ENCODE results near the gene MAPRE2. TPM values are rescaled to one million over a fixed set of nuclear protein-coding genes. Genes with fewer than 3 reads are reported as not detected.

MAPRE2 gene
- total and polyA plus RNA-seq, 2 of the 13 experiments (the other 11 are each of a cell fraction or from before 2014, with no cell fraction given): 34.5 to 67.9 TPM

DNA sequence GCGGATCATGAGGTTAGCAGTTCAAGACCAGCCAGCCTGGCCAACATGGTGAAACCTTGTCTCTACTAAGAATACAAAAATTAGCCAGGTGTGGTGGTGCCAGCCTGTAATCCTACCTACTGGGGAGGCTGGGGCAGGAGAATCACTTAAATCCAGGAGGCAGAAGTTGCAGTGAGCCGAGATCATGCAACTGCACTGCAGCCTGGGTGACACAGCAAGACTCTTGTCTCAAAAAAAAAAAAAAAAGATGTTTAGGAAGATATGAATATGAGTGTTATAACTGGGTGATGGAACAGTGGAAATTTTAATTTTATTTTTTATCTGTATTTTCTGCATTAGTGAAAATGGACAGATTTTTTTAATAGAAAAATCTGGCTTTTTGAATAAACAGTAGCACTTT lies 14.5 kb downstream of the MAPRE2 start:
- H3K27ac ChIP-seq (ENCODE audit: extremely low read length, insufficient read depth, low read length): no peak overlapping the region
- peaks cover 34% of the 10 kb centered on the region for H3K4me1 ChIP-seq (ENCODE audit: insufficient read depth, low read length)
- peaks cover 63% of the 10 kb centered on the region for H3K79me2 ChIP-seq (ENCODE audit: insufficient read depth, low read length)
- ATAC-seq (no peak), FAIRE-seq (no peak), DNase-seq (ENCODE audit: low spot score) (no peak)
- peaks cover 0 to 1% of the 10 kb centered on the region in 2 experiments; a peak in 1 of 5 replicates for H3K36me3 ChIP-seq (replicated peaks in 1 of 2; ENCODE audit: control insufficient read depth in 1 of 2, insufficient read depth in 2 of 2, low read length in 2 of 2)
- no peak overlapping the region for H3K4me2 ChIP-seq (ENCODE audit: low read depth, low read length)
- no peak overlapping the region for H3K9ac ChIP-seq (ENCODE audit: insufficient read depth, low read depth, low read length)
- no peaks in the 10 kb centered on the region for H3K27me3 ChIP-seq (ENCODE audit: control insufficient read depth in 1 of 2, insufficient read depth in 2 of 2, low read length in 2 of 2)
- intact Hi-C loops (cut with micrococcal nuclease; ENCODE audit: unreplicated experiment): no loop called here
- no TSS peak for BruUV-seq (replicated peaks)
- no peak overlapping the region for H3K4me3 ChIP-seq (replicated peaks in 1 of 3; ENCODE audit: insufficient read depth in 1 of 3, low read depth in 2 of 3, low read length in 3 of 3)
- H3K9me3 ChIP-seq (ENCODE audit: low read length): no peaks in the 10 kb centered on the region
- in situ Hi-C loops (cut with HindIII; ENCODE audit: extremely low pct_ligation_motif_present, low pct_unique_long_range_greater_than_20kb): no loop called here
- no peak for TF ChIP-seq HNF4A (CRISPR knock-in tag; IDR thresholded peaks at IDR 0.05)
- TF ChIP-seq ZNF124 (CRISPR knock-in tag; IDR thresholded peaks at IDR 0.05): no peak
- TF ChIP-seq, protein P1, sequence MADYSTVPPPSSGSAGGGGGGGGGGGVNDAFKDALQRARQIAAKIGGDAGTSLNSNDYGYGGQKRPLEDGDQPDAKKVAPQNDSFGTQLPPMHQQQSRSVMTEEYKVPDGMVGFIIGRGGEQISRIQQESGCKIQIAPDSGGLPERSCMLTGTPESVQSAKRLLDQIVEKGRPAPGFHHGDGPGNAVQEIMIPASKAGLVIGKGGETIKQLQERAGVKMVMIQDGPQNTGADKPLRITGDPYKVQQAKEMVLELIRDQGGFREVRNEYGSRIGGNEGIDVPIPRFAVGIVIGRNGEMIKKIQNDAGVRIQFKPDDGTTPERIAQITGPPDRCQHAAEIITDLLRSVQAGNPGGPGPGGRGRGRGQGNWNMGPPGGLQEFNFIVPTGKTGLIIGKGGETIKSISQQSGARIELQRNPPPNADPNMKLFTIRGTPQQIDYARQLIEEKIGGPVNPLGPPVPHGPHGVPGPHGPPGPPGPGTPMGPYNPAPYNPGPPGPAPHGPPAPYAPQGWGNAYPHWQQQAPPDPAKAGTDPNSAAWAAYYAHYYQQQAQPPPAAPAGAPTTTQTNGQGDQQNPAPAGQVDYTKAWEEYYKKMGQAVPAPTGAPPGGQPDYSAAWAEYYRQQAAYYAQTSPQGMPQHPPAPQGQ (CRISPR knock-in tag; IDR thresholded peaks at IDR 0.05; ENCODE audit: borderline replicate concordance): no peak
- TF ChIP-seq TCF7L2 (IDR thresholded peaks at IDR 0.05; ENCODE audit: low read depth, low read length): no peak
- TF ChIP-seq ZIK1 (CRISPR knock-in tag; IDR thresholded peaks at IDR 0.05; ENCODE audit: borderline replicate concordance, low read depth): no peak
- TF ChIP-seq, protein P2, sequence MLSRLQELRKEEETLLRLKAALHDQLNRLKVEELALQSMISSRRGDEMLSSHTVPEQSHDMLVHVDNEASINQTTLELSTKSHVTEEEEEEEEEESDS (CRISPR knock-in tag; IDR thresholded peaks at IDR 0.05; ENCODE audit: borderline replicate concordance): no peak
- H4K20me1 ChIP-seq (ENCODE audit: insufficient read depth, low read length): no peaks in the 10 kb centered on the region
- WGBS (ENCODE audit: low lambda C conversion rate): 100% methylated on average over 2 of the region's 2 CpGs
- ChIA-PET POLR2A (no interaction called here), CTCF (ENCODE audit: low intra/inter-chr PET ratio, low total read pairs) (no interaction called here)
- H2AFZ ChIP-seq (ENCODE audit: low read length): no peak overlapping the region

All from HepG2 (cell line).